ENCODE data around the gene YIPF5.

DNA sequence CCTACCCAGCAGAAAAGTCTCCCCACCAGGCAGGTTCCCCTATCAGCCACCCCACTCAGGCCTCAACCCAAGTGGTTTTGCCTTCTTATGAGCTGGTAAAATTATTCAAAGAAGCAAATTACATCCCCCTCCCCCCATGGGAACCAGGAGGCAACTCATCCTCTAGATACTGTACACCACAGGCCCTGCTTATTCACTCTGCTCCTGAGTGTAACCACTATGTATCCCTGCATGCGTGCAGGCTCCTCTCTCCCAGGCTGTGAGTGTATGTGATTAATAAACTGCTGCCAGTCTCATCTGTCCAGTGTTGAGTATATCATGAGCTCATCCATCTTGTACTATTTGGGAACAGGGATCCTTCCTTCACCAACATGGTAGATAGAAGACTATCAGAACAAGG is 8.8 kb upstream of the YIPF5 start:
- no peak for TF ChIP-seq CTCF (IDR thresholded peaks at IDR 0.05)
- no peak for TF ChIP-seq POLR2A (IDR thresholded peaks at IDR 0.05)
